ENCODE results near the gene GAD2.

GAD2 gene

GRCh38 chr10:26199841-26200240 lies 16.7 kb upstream of the GAD2 start:
- Histone ChIP-seq H4K20me1 (ENCODE audit: insufficient read depth, low read length) (no peaks in the 10 kb centered on the region), H3K27ac (ENCODE audit: low read length) (no peak overlapping the region), H3K79me2 (ENCODE audit: low read length) (no peaks in the 10 kb centered on the region), H3K36me3 (replicated peaks; ENCODE audit: low read depth, low read length) (no peaks in the 10 kb centered on the region), H3K9me3 (ENCODE audit: insufficient read depth, low read length) (no peaks in the 10 kb centered on the region), H2AFZ (ENCODE audit: low read depth, low read length) (no peak overlapping the region), H3K27me3 (ENCODE audit: low read depth, low read length) (no peaks in the 10 kb centered on the region), H3K9ac (ENCODE audit: low read length) (no peak overlapping the region), H3K4me1 (ENCODE audit: low read length) (no peaks in the 10 kb centered on the region), H3K4me3 (ENCODE audit: low read length) (no peak overlapping the region), H3K4me2 (ENCODE audit: low read length) (no peak overlapping the region)
- TF ChIP-seq EZH2phosphoT487 (IDR thresholded peaks at IDR 0.05; ENCODE audit: low read depth) (no peak), CTCF (IDR thresholded peaks at IDR 0.05; ENCODE audit: low read depth, low read length) (no peak)

DNA sequence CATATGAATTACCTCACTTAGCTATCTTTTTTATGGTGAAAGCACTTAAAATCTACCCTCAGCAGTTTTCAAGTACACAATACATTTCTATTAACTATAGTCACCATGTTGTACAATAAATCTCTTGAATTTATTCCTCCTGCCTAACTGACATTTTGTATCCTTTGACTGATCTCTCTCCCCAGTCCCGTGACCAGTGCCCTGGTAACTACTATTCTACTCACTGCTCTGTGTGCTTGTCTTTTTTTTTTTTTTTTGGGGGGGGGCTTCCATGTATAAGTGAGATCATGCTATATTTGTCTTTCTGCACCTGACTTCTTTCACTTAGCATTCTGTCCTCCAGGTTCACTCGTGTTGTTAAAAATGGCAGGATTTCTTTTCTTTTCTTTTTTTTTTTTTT lies 11.4 kb upstream of the GAD2 start:
- no peaks in the 10 kb centered on the region for H3K36me3 ChIP-seq (replicated peaks; ENCODE audit: low read depth, low read length)
- no peak overlapping the region for H3K9ac ChIP-seq (ENCODE audit: low read length)
- no peaks in the 10 kb centered on the region for H3K9me3 ChIP-seq (ENCODE audit: insufficient read depth, low read length)
- H3K4me3 ChIP-seq (ENCODE audit: low read length), result no peak overlapping the region
- H3K27ac ChIP-seq (ENCODE audit: low read length), result no peak overlapping the region
- H3K79me2 ChIP-seq (ENCODE audit: low read length), result no peaks in the 10 kb centered on the region
- H3K27me3 ChIP-seq (ENCODE audit: low read depth, low read length), result peaks cover 6% of the 10 kb centered on the region
- no peaks in the 10 kb centered on the region for H4K20me1 ChIP-seq (ENCODE audit: insufficient read depth, low read length)
- no peak overlapping the region for H2AFZ ChIP-seq (ENCODE audit: low read depth, low read length)
- TF ChIP-seq CTCF (IDR thresholded peaks at IDR 0.05; ENCODE audit: low read depth, low read length) (no peak), EZH2phosphoT487 (IDR thresholded peaks at IDR 0.05; ENCODE audit: low read depth) (no peak)
- no peak overlapping the region for H3K4me2 ChIP-seq (ENCODE audit: low read length)
- no peaks in the 10 kb centered on the region for H3K4me1 ChIP-seq (ENCODE audit: low read length)

DNA sequence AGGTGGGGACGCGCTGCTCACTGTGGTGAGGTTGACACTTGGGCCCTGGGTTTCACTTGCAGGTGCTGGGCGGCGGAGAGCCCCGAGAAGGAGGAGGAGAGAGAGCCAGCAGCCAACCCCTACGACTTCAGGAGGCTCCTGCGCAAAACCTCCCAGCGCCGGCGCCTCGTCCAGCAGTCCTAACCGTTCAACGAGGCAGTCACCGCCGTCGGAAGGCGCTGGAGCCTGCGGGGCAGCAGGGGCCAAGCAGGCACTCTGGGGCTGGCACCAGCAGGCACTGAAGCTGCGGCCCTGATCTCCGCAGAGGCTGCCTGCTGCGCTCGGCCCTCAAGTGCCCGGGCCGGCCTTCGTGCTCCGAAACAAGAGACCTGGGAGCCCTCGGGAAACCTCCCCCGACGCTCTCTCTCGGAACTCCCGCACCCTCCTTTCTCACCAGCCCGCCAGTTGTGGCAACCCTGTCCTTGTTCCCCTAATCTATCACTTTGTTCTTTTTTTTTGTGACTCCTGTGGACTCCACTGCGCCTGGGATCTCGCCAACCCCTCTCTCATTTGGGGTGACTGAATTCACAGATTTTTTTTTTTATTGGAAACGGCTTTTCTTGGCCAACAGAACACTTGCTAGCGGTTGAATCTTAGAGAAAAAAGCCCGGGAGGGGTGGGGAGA lies 4.7 kb upstream of the GAD2 start:
- Histone ChIP-seq H3K4me1 (ENCODE audit: low read length) (no peaks in the 10 kb centered on the region), H3K27ac (ENCODE audit: low read length) (no peak overlapping the region), H3K4me3 (ENCODE audit: low read length) (no peak overlapping the region), H4K20me1 (ENCODE audit: insufficient read depth, low read length) (no peaks in the 10 kb centered on the region), H3K9ac (ENCODE audit: low read length) (no peak overlapping the region), H3K9me3 (ENCODE audit: insufficient read depth, low read length) (no peaks in the 10 kb centered on the region), H2AFZ (ENCODE audit: low read depth, low read length) (no peak overlapping the region), H3K36me3 (replicated peaks; ENCODE audit: low read depth, low read length) (no peaks in the 10 kb centered on the region), H3K4me2 (ENCODE audit: low read length) (no peak overlapping the region), H3K27me3 (ENCODE audit: low read depth, low read length) (peaks cover 6% of the 10 kb centered on the region), H3K79me2 (ENCODE audit: low read length) (no peaks in the 10 kb centered on the region)
- TF ChIP-seq CTCF (IDR thresholded peaks at IDR 0.05; ENCODE audit: low read depth, low read length), result no peak
- no peak for TF ChIP-seq EZH2phosphoT487 (IDR thresholded peaks at IDR 0.05; ENCODE audit: low read depth)

- Histone ChIP-seq H3K27ac (ENCODE audit: low read length) (no peak overlapping the region), H3K9me3 (ENCODE audit: insufficient read depth, low read length) (no peaks in the 10 kb centered on the region), H3K4me3 (ENCODE audit: low read length) (no peak overlapping the region), H3K27me3 (ENCODE audit: low read depth, low read length) (peaks cover 6% of the 10 kb centered on the region), H3K4me2 (ENCODE audit: low read length) (no peak overlapping the region), H3K79me2 (ENCODE audit: low read length) (no peaks in the 10 kb centered on the region), H4K20me1 (ENCODE audit: insufficient read depth, low read length) (no peaks in the 10 kb centered on the region), H2AFZ (ENCODE audit: low read depth, low read length) (no peak overlapping the region), H3K36me3 (replicated peaks; ENCODE audit: low read depth, low read length) (no peaks in the 10 kb centered on the region), H3K9ac (ENCODE audit: low read length) (no peak overlapping the region), H3K4me1 (ENCODE audit: low read length) (no peaks in the 10 kb centered on the region)
- TF ChIP-seq EZH2phosphoT487 (IDR thresholded peaks at IDR 0.05; ENCODE audit: low read depth) (no peak), CTCF (IDR thresholded peaks at IDR 0.05; ENCODE audit: low read depth, low read length) (no peak)
These were observed 4.1 kb upstream of the GAD2 start for GRCh38 chr10:26212511-26212910.
